Nephron (organoid): ENCODE results near the gene DOLPP1.
"Not testable (repeated sequence)": the region's sequence is repeated elsewhere in the genome, so short reads cannot be mapped to it uniquely, and the experiment has no call there.

Experiments used
- H3K27ac Mint-ChIP-seq, 3 experiments: 2 replicates each; pipeline ENCODE4 v1.8.0; 2020; ENCODE audit warnings: mixed read lengths in 3 of 3, mild to moderate bottlenecking in 2 of 3, moderate library complexity in 1 of 3
- H3K27me3 Mint-ChIP-seq: 2 replicates; pipeline ENCODE4 v1.8.0; 2021; ENCODE audit warnings: low read depth, mild to moderate bottlenecking, moderate library complexity, mixed read lengths
- H3K36me3 Mint-ChIP-seq: 2 replicates; pipeline ENCODE4 v1.8.0; 2020; ENCODE audit warnings: low read depth, mixed read lengths
- H3K4me1 Mint-ChIP-seq: 2 replicates; pipeline ENCODE4 v1.8.0; 2020; ENCODE audit warnings: mixed read lengths
- H3K4me3 Mint-ChIP-seq, 3 experiments: 2 replicates each; pipeline ENCODE4 v1.8.0; 2020; ENCODE audit warnings: mild to moderate bottlenecking in 3 of 3, mixed read lengths in 3 of 3, moderate library complexity in 2 of 3
- H3K9me3 Mint-ChIP-seq: 2 replicates; pipeline ENCODE4 v1.8.0; 2020; ENCODE audit warnings: mixed read lengths
- TF ChIP-seq, protein P1 (sequence below), 3 experiments: fragments of 200-600 bp; sonication (generic); IDR thresholded peaks; one replicate each; pipeline ENCODE4 v1.5.0; 2021; ENCODE audit warnings: antibody characterized with exemption in 3 of 3; ENCODE audit not compliant: unreplicated experiment in 3 of 3

The DOLPP1 gene

DNA sequence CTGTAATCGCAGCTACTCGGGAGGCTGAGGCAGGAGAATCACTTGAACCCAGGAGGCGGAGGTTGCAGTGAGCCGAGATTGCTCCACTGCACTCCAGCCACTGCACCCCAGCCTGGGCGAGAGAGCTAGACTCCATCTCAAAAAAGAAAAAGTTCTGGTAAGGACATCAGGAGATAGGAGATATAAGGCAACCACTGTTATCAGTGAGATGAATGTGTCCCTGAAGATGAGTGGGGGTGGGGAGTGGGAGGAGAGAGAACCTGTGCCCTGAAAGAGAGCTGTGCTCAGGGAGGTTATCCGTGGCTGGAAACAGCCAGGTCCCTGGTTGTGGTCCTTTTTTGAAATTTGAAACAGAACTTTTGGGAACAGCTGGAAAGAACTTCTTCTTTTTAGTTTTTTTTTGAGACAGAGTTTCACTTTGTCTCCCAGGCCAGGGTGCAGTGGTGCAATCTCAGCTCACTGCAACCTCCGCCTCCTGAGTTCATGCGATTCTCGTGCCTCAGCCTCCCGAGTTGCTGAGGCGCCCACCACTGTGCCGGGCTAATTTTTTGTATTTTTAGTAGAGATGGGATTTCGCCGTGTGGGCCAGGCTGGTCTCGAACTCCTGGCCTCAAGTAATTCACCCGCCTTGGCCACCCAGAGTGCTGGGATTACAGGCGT lies 32.9 kb downstream of the DOLPP1 start:
- TF ChIP-seq, protein P1, sequence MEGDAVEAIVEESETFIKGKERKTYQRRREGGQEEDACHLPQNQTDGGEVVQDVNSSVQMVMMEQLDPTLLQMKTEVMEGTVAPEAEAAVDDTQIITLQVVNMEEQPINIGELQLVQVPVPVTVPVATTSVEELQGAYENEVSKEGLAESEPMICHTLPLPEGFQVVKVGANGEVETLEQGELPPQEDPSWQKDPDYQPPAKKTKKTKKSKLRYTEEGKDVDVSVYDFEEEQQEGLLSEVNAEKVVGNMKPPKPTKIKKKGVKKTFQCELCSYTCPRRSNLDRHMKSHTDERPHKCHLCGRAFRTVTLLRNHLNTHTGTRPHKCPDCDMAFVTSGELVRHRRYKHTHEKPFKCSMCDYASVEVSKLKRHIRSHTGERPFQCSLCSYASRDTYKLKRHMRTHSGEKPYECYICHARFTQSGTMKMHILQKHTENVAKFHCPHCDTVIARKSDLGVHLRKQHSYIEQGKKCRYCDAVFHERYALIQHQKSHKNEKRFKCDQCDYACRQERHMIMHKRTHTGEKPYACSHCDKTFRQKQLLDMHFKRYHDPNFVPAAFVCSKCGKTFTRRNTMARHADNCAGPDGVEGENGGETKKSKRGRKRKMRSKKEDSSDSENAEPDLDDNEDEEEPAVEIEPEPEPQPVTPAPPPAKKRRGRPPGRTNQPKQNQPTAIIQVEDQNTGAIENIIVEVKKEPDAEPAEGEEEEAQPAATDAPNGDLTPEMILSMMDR (IDR thresholded peaks at IDR 0.05; ENCODE audit: unreplicated experiment in 3 of 3) = no peak
- Mint-ChIP-seq H3K4me3 (peak overlapping the region in 2 of 3 experiments; percentile 26 to 61), H3K27me3 (no peaks in the 10 kb centered on the region), H3K36me3 (peaks cover 1% of the 10 kb centered on the region), H3K4me1 (peaks cover 27% of the 10 kb centered on the region), H3K27ac (no peak overlapping the region), H3K9me3 (no peaks in the 10 kb centered on the region)

DNA sequence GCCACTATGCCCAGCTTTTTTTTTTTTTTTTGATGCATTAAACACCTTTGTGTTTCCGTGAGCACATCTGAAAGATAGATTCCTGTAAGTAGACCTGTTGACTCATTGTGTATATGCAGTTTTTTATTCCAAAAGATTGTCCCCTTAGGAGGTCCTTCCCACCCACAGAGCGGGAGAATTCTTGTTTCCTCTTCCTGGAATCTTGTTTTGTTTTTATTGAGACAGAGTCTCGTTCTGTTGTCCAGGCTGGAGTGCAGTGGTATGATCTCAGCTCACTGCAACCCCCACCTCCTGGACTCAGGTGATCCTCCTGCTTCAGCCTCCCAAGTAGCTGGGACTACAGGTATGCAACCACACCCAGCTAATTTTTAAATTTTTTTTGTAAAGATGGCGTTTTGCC lies 37.9 kb downstream of the DOLPP1 start:
- Mint-ChIP-seq H3K4me1 (peaks cover 19% of the 10 kb centered on the region), H3K4me3 (no peak overlapping the region), H3K27me3 (no peaks in the 10 kb centered on the region), H3K27ac (no peak overlapping the region), H3K9me3 (no peaks in the 10 kb centered on the region), H3K36me3 (peaks cover 32% of the 10 kb centered on the region)
- TF ChIP-seq, protein P1 (IDR thresholded peaks at IDR 0.05; ENCODE audit: unreplicated experiment in 3 of 3) = no peak

GRCh38 chr9:129121483-129121882 lies 40.6 kb downstream of the DOLPP1 start:
- TF ChIP-seq, protein P1 (IDR thresholded peaks at IDR 0.05; ENCODE audit: unreplicated experiment in 3 of 3) = no peak
- no peak overlapping the region for H3K4me3 Mint-ChIP-seq
- no peaks in the 10 kb centered on the region for H3K9me3 Mint-ChIP-seq
- peaks cover 44% of the 10 kb centered on the region for H3K36me3 Mint-ChIP-seq
- H3K27ac Mint-ChIP-seq = peak overlapping the region in 1 of 3 experiments; percentile 59
- H3K27me3 Mint-ChIP-seq = no peaks in the 10 kb centered on the region
- peaks cover 7% of the 10 kb centered on the region for H3K4me1 Mint-ChIP-seq

GRCh38 chr9:129122133-129122532 lies 41.2 kb downstream of the DOLPP1 start:
- Mint-ChIP-seq H3K27ac (no peak overlapping the region), H3K36me3 (peaks cover 48% of the 10 kb centered on the region), H3K4me1 (peaks cover 7% of the 10 kb centered on the region), H3K27me3 (no peaks in the 10 kb centered on the region), H3K4me3 (no peak overlapping the region), H3K9me3 (no peaks in the 10 kb centered on the region)
- TF ChIP-seq, protein P1 (IDR thresholded peaks at IDR 0.05; ENCODE audit: unreplicated experiment in 3 of 3) = no peak

DNA sequence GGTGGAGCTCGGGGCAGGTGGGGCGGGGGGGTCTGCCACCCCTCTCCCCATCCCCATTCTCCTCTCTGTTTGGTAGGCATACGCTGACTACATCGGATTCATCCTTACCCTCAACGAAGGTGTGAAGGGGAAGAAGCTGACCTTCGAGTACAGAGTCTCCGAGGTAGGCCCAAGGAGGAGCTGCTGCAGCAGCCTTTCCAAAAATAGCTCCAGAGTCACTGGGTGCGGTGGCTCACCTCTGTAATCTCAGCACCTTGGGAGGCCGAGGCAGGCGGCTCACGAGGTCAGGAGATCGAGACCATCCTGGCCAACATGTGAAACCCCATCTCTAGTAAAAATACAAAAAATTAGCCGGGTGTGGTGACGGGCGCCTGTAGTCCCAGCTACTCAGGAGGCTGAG lies 42.1 kb downstream of the DOLPP1 start:
- H3K27ac Mint-ChIP-seq, H3K27me3 Mint-ChIP-seq, H3K4me1 Mint-ChIP-seq, H3K4me3 Mint-ChIP-seq, H3K9me3 Mint-ChIP-seq: not testable (repeated sequence)
- H3K36me3 Mint-ChIP-seq = peaks cover 56% of the 10 kb centered on the region

- H3K27me3 Mint-ChIP-seq = no peaks in the 10 kb centered on the region
- H3K36me3 Mint-ChIP-seq = peaks cover 59% of the 10 kb centered on the region
- H3K27ac Mint-ChIP-seq = no peak overlapping the region
- no peaks in the 10 kb centered on the region for H3K9me3 Mint-ChIP-seq
- H3K4me1 Mint-ChIP-seq = peaks cover 7% of the 10 kb centered on the region
- TF ChIP-seq, protein P1 (IDR thresholded peaks at IDR 0.05; ENCODE audit: unreplicated experiment in 3 of 3) = no peak
- no peak overlapping the region for H3K4me3 Mint-ChIP-seq
These were observed 43.7 kb downstream of the DOLPP1 start for GRCh38 chr9:129124506-129125069.
